ENCODE results near the gene SPRR2F. TPM values are rescaled to one million over a fixed set of nuclear protein-coding genes. Genes with fewer than 3 reads are reported as not detected.

Gene SPRR2F
- total RNA-seq, 4 donors from 2014 or later: not detected

GRCh38 chr1:153072806-153073726 lies 40.2 kb downstream of the SPRR2F start:
- TF ChIP-seq POLR2A (IDR thresholded peaks at IDR 0.05): no peak
- WGBS, 2 donors: 81 to 86% methylated on average over 5 of the region's 5 CpGs
- Histone ChIP-seq H3K4me1 (no peaks in the 10 kb centered on the region), H3K9me3 (no peaks in the 10 kb centered on the region), H3K27me3 (no peaks in the 10 kb centered on the region), H3K27ac (no peak overlapping the region), H3K4me3 (replicated peaks in 1 of 3) (no peak overlapping the region), H3K36me3 (no peaks in the 10 kb centered on the region)
- DNase-seq: no peak
- intact Hi-C loops (cut with DNase I): no loop called here

- no peaks in the 10 kb centered on the region for H3K36me3 ChIP-seq
- no peak for TF ChIP-seq POLR2A (IDR thresholded peaks at IDR 0.05)
- TF ChIP-seq CTCF (IDR thresholded peaks at IDR 0.05): no peak
- H3K27ac ChIP-seq: no peak within 1 kb of the TSS
- 64 to 66% methylated on average over 2 of the region's 2 CpGs for WGBS, 2 donors
- H3K9me3 ChIP-seq: no peaks in the 10 kb centered on the region
- DNase-seq: no peak
- intact Hi-C loops (cut with DNase I): no loop called here
- H3K27me3 ChIP-seq: no peaks in the 10 kb centered on the region
- no peak within 1 kb of the TSS for H3K4me3 ChIP-seq (replicated peaks in 1 of 3)
- no peaks in the 10 kb centered on the region for H3K4me1 ChIP-seq
Measured at GRCh38 chr1:153071511-153071910, 41.8 kb downstream of the SPRR2F start, which contains the start of gene SPRR2B. Gene SPRR2B, minus strand, starts transcription at chr1:153071611. Its CDS starts 772 bp downstream, at chr1:153070839.

GRCh38 chr1:153070243-153070642 lies 43.1 kb downstream of the SPRR2F start:
- DNase-seq: no peak
- H3K9me3 ChIP-seq: no peaks in the 10 kb centered on the region
- no peaks in the 10 kb centered on the region for H3K36me3 ChIP-seq
- no peaks in the 10 kb centered on the region for H3K27me3 ChIP-seq
- no peak overlapping the region for H3K27ac ChIP-seq
- H3K4me3 ChIP-seq (replicated peaks in 1 of 3): no peak overlapping the region
- intact Hi-C loops (cut with DNase I): no loop called here
- TF ChIP-seq CTCF (IDR thresholded peaks at IDR 0.05): no peak
- H3K4me1 ChIP-seq: no peaks in the 10 kb centered on the region
- WGBS, 2 donors: 68 to 86% methylated on average over 2 of the region's 2 CpGs

Small RNA genes within 50 kb of the gene (small RNA-seq; reads per million reads assigned to genes)
- not detected for gene SPRR2C

Other genes with a start within 250 kb of the SPRR2F start
- gene SMCP, start 235.2 kb downstream of the SPRR2F start, total RNA-seq: 1 to 10 TPM in 1 of 4 donors, not detected in 3; 2.6 TPM
- not detected for gene IVL, start 205.0 kb downstream of the SPRR2F start, total RNA-seq
- not detected for gene SPRR5, start 166.3 kb downstream of the SPRR2F start, total RNA-seq
- not detected for gene SPRR4, start 142.9 kb downstream of the SPRR2F start, total RNA-seq
- not detected for gene SPRR1A, start 129.4 kb downstream of the SPRR2F start, total RNA-seq
- not detected for gene SPRR3, start 111.8 kb downstream of the SPRR2F start, total RNA-seq
- not detected for gene SPRR1B, start 82.3 kb downstream of the SPRR2F start, total RNA-seq
- gene SPRR2D, start 72.4 kb downstream of the SPRR2F start, total RNA-seq: not detected
- gene SPRR2A, start 56.0 kb downstream of the SPRR2F start, total RNA-seq: not detected
- not detected for gene SPRR2B, start 41.9 kb downstream of the SPRR2F start, total RNA-seq
- not detected for gene SPRR2E, start 19.0 kb downstream of the SPRR2F start, total RNA-seq
- not detected for gene SPRR2G, start 37.4 kb upstream of the SPRR2F start, total RNA-seq
- 1 to 10 TPM in 1 of 4 donors, not detected in 3; 3.6 TPM for gene LELP1, start 89.9 kb upstream of the SPRR2F start, total RNA-seq
- gene PRR9, start 104.1 kb upstream of the SPRR2F start, total RNA-seq: not detected
- gene LORICRIN, start 146.2 kb upstream of the SPRR2F start, total RNA-seq: not detected
- not detected for gene PGLYRP3, start 199.4 kb upstream of the SPRR2F start, total RNA-seq
- not detected for gene PGLYRP4, start 235.3 kb upstream of the SPRR2F start, total RNA-seq
- 100 to 1,000 TPM in 1 of 4 donors, 10 to 100 TPM in 3; 36.2 to 285 (median 66.0) TPM for gene S100A9, start 244.3 kb upstream of the SPRR2F start, total RNA-seq

Data from thyroid gland (tissue), 4 donors.